H1 (cell line): ENCODE measurements around the gene C19orf25. TPM values are rescaled to one million over a fixed set of nuclear protein-coding genes. Genes with fewer than 3 reads are reported as not detected.

ENCODE experiments used
- CTCF ChIA-PET: fragments of 300-600 bp; sonication (Branson Sonifier 250); formaldehyde crosslinking; loops from one replicate; lab custom pipeline; 2021; ENCODE audit not compliant: partially characterized antibody; lab: Charles Lee
- POLR2A ChIA-PET: fragments of 300-600 bp; sonication (Branson Sonifier 250); formaldehyde crosslinking; loops from one replicate; lab custom pipeline; 2021; ENCODE audit warnings: inconsistent platforms; ENCODE audit not compliant: partially characterized antibody; lab: Charles Lee
- DNase-seq, 2 experiments: peaks; one replicate each; pipeline versions ENCODE4 v3.0.0 to v3.0.0-alpha.2; 2010 to 2022; ENCODE audit warnings: low spot score in 2 of 2, low read depth in 1 of 2, mixed read lengths in 1 of 2
- FAIRE-seq: peaks from 2 replicates; lab custom pipeline; 2011; peaks lifted over from hg19 to GRCh38; lab: Jason Lieb, UNC
- H2AFZ ChIP-seq: 2 replicates; pipeline ENCODE4 v1.8.1; 2012; ENCODE audit warnings: low read length, inconsistent platforms
- H2AK5ac ChIP-seq: 2 replicates; pipeline ENCODE4 v1.6.1; 2013; ENCODE audit warnings: low read depth, low read length
- H2BK120ac ChIP-seq: replicated peaks from 2 replicates; pipeline ENCODE3; 2013; ENCODE audit warnings: low read depth, low read length, inconsistent platforms
- H2BK12ac ChIP-seq: 2 replicates; pipeline ENCODE4 v1.6.1; 2013; ENCODE audit warnings: low read depth, low read length
- H2BK15ac ChIP-seq: 2 replicates; pipeline ENCODE4 v1.6.1; 2013; ENCODE audit warnings: low read length
- H2BK20ac ChIP-seq: 2 replicates; pipeline ENCODE4 v1.6.1; 2013; ENCODE audit warnings: low read length
- H2BK5ac ChIP-seq: 2 replicates; pipeline ENCODE4 v1.6.1; 2013; ENCODE audit warnings: low read depth, low read length
- H3K14ac ChIP-seq: 2 replicates; pipeline ENCODE4 v1.6.1; 2013; ENCODE audit warnings: inconsistent platforms; ENCODE audit not compliant: insufficient read length
- H3K18ac ChIP-seq: 2 replicates; pipeline ENCODE4 v1.6.1; 2013; ENCODE audit warnings: low read length; ENCODE audit errors: extremely low read depth
- H3K23ac ChIP-seq: 2 replicates; pipeline ENCODE4 v1.6.1; 2013; ENCODE audit warnings: inconsistent platforms; ENCODE audit not compliant: insufficient read length
- H3K23me2 ChIP-seq: 2 replicates; pipeline ENCODE4 v1.6.1; 2013; ENCODE audit warnings: low read depth, low read length
- H3K27ac ChIP-seq: 2 replicates; pipeline ENCODE4 v1.6.1; 2011; ENCODE audit warnings: low read depth, low read length, inconsistent platforms
- H3K27me3 ChIP-seq, 4 experiments: replicated peaks in 1 of 4; 1 replicate in 1 of 4; 2 replicates in 3 of 4; pipeline versions ENCODE4 v1.6.1 to v1.8.1; 2011 to 2013; ENCODE audit warnings: low read length in 3 of 4, mild to moderate bottlenecking in 3 of 4, inconsistent platforms in 2 of 4, mixed read lengths in 2 of 4, moderate library complexity in 1 of 4; ENCODE audit not compliant: control insufficient read depth in 3 of 4, insufficient read depth in 3 of 4; ENCODE audit errors: extremely low read depth in 1 of 4
- H3K36me3 ChIP-seq, 4 experiments: 2 replicates each; pipeline versions ENCODE4 v1.6.1 to v1.8.1; 2011 to 2013; ENCODE audit warnings: mild to moderate bottlenecking in 4 of 4, low read length in 3 of 4, moderate library complexity in 2 of 4, control low read depth in 1 of 4, inconsistent platforms in 1 of 4; ENCODE audit not compliant: insufficient read depth in 4 of 4, control insufficient read depth in 2 of 4
- H3K4ac ChIP-seq: replicated peaks from 2 replicates; pipeline ENCODE3; 2013; ENCODE audit warnings: low read length, low read depth, mixed read lengths, inconsistent platforms; ENCODE audit not compliant: insufficient read length
- H3K4me1 ChIP-seq, 4 experiments: replicated peaks in 1 of 4; 1 replicate in 1 of 4; 2 replicates in 3 of 4; pipeline versions ENCODE4 v1.6.1 to v1.8.1; 2011 to 2013; ENCODE audit warnings: low read length in 3 of 4, inconsistent platforms in 2 of 4, mixed read lengths in 1 of 4; ENCODE audit not compliant: insufficient read depth in 4 of 4, control insufficient read depth in 3 of 4
- H3K4me2 ChIP-seq, 2 experiments: 2 replicates each; pipeline versions ENCODE4 v1.6.1 to v1.8.1; 2011 to 2013; ENCODE audit warnings: low read depth in 2 of 2, low read length in 2 of 2, control low read depth in 1 of 2, inconsistent platforms in 1 of 2, mild to moderate bottlenecking in 1 of 2; ENCODE audit not compliant: insufficient read depth in 1 of 2
- H3K4me3 ChIP-seq, 4 experiments: fragments of 200-600, 300-600 bp in 1 of 4; sonication (generic), shearing (Covaris generic), sonication (Bioruptor Twin) in 1 of 4; 2 replicates each; pipeline versions ENCODE4 v1.5.1 to v1.8.1; 2011 to 2016; ENCODE audit warnings: low read length in 4 of 4, low read depth in 3 of 4, control low read depth in 2 of 4, inconsistent platforms in 2 of 4, mild to moderate bottlenecking in 2 of 4, mixed read lengths in 1 of 4, moderate library complexity in 1 of 4; ENCODE audit not compliant: insufficient read depth in 2 of 4; ENCODE audit errors: extremely low read depth in 1 of 4
- H3K56ac ChIP-seq: replicated peaks from 2 replicates; pipeline ENCODE3; 2013; ENCODE audit warnings: low read depth, mild to moderate bottlenecking, mixed read lengths, low read length, inconsistent platforms; ENCODE audit not compliant: insufficient read length
- H3K79me1 ChIP-seq: 2 replicates; pipeline ENCODE4 v1.6.1; 2013; ENCODE audit warnings: low read depth, low read length, control low read depth
- H3K79me2 ChIP-seq, 2 experiments: 2 replicates each; pipeline versions ENCODE4 v1.6.1 to v1.8.1; 2012 to 2013; ENCODE audit warnings: low read length in 2 of 2, mild to moderate bottlenecking in 2 of 2, inconsistent platforms in 1 of 2; ENCODE audit not compliant: insufficient read depth in 2 of 2, control insufficient read depth in 1 of 2
- H3K9ac ChIP-seq, 4 experiments: replicated peaks in 1 of 4; 1 replicate in 1 of 4; 2 replicates in 3 of 4; pipeline versions ENCODE4 v1.6.1 to v1.8.1; 2011 to 2013; ENCODE audit warnings: low read depth in 3 of 4, low read length in 3 of 4, control low read depth in 2 of 4, mild to moderate bottlenecking in 2 of 4, moderate library complexity in 2 of 4, inconsistent platforms in 1 of 4; ENCODE audit errors: extremely low read depth in 1 of 4
- H3K9me3 ChIP-seq, 2 experiments: 2 replicates each; pipeline versions ENCODE4 v1.6.1 to v1.8.1; 2012 to 2013; ENCODE audit warnings: mild to moderate bottlenecking in 2 of 2, moderate library complexity in 2 of 2, control low read depth in 1 of 2, inconsistent platforms in 1 of 2, low read depth in 1 of 2, low read length in 1 of 2, mixed read lengths in 1 of 2; ENCODE audit not compliant: insufficient read depth in 2 of 2
- H4K20me1 ChIP-seq, 2 experiments: replicated peaks in 1 of 2; 2 replicates each; pipeline versions ENCODE3 to v1.8.1; 2011 to 2013; ENCODE audit warnings: inconsistent platforms in 2 of 2, low read length in 2 of 2, mild to moderate bottlenecking in 1 of 2; ENCODE audit not compliant: insufficient read depth in 2 of 2, control insufficient read depth in 1 of 2
- H4K5ac ChIP-seq: 2 replicates; pipeline ENCODE4 v1.6.1; 2013; ENCODE audit warnings: low read length, low read depth, mixed read lengths, inconsistent platforms; ENCODE audit not compliant: insufficient read length
- H4K8ac ChIP-seq: 2 replicates; pipeline ENCODE4 v1.8.0; 2013; ENCODE audit warnings: mild to moderate bottlenecking, moderate library complexity, low read length, inconsistent platforms; ENCODE audit not compliant: insufficient read depth; ENCODE audit errors: extremely low read depth
- H4K91ac ChIP-seq: replicated peaks from 2 replicates; pipeline ENCODE3; 2013; ENCODE audit warnings: low read length, mixed read lengths, inconsistent platforms; ENCODE audit not compliant: insufficient read length
- GTF2F1 ChIP-seq: IDR thresholded peaks from 2 replicates; pipeline ENCODE4 v1.6.1; 2012; ENCODE audit warnings: low read depth, low read length, improper control_type of control experiment, borderline replicate concordance
- WGBS, 2 experiments: shearing (Covaris generic) in 1 of 2; methylation state at CpG; one replicate each; pipeline versions ENCODE4 v1.1.6 to v1.1.7; 2013 to 2015; ENCODE audit warnings: low lambda C conversion rate in 2 of 2, mixed read lengths in 2 of 2, inconsistent platforms in 1 of 2, low coverage in 1 of 2, missing lambda C conversion rate in 1 of 2; ENCODE audit not compliant: insufficient replicate concordance in 2 of 2, insufficient coverage in 1 of 2, insufficient read length in 1 of 2; ENCODE audit errors: extremely low coverage in 1 of 2, missing lambda C conversion rate in 1 of 2; 5-methylcytosine and 5-hydroxymethylcytosine counted together
- polyA plus RNA-seq, 7 experiments: library from polyadenylated mRNA; depleted of rRNA in 3 of 7; stranded (reverse) in 5 of 7; unstranded in 2 of 7; fragments of >200 nt in 5 of 7; fragments of 200-250 nt in 2 of 7; gene quantifications; 1 replicate in 5 of 7; 2 replicates in 1 of 7; 4 replicates in 1 of 7; pipeline versions ENCODE4 v1.2.1 to v1.2.3, GENCODE V29; 2011 to 2013; ENCODE audit warnings: missing spikeins in 2 of 7, mixed read lengths in 2 of 7
- total RNA-seq: library from RNA; stranded (reverse); fragmentation: NEBNext Ultra II Directional; extraction: Animal tissue kit (Norgen Biotek cat#: 25700); gene quantifications from 2 replicates; pipeline ENCODE4 v1.2.1, GENCODE V29; 2021

The C19orf25 gene
- total and polyA plus RNA-seq, 2 of the 8 experiments (the other 6 are each of a cell fraction or from before 2014, with no cell fraction given), result 41.3 to 67.4 TPM

DNA sequence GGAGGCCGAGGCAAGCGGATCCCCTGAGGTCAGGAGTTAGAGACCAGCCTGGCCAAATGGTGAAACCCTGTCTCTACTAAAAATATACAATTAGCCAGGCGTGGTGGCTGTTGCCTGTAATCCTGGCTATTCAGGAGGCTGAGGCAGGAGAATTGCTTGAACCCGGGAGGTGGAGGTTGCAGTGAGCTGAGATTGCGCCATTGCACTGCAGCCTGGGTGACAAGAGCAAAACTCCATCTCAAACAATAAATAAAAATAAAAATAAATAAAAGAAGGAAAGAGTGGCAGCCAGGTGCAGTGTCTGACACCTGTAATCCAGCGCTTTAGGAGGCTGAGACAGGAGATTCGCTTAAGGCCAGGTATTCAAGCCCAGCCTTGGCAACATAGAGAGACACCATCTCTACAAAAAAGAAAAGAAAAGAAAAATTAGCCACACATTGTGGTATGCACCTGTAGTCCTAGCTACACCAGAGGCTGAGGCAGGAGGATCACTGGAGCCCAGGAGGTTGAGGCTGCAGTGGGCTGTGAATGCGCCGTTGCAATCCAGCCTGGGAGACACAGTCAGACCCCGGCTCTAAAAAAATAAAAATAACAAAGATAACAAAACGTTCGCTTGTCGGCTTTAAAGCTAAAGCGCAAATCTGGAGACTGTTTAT lies 23.5 kb upstream of the C19orf25 start:
- H3K27me3 ChIP-seq, result peaks cover 0 to 19% (median 16%) of the 10 kb centered on the region in 4 experiments; a peak in 5 of 7 replicates
- no peak overlapping the region for H2AFZ ChIP-seq
- no peak overlapping the region for H3K18ac ChIP-seq
- H3K79me2 ChIP-seq, result no peaks in the 10 kb centered on the region
- H2BK5ac ChIP-seq, result no peak overlapping the region
- no peak overlapping the region for H3K4ac ChIP-seq
- WGBS, 2 experiments, result 90% methylated on average over 14 of the region's 14 CpGs; no CpG with 5 or more reads in 1 of the 2 experiments
- H4K20me1 ChIP-seq, result no peaks in the 10 kb centered on the region
- H3K9me3 ChIP-seq, result peaks cover 5 to 11% of the 10 kb centered on the region in 2 experiments; a peak in 2 of 4 replicates
- no peak overlapping the region for H4K5ac ChIP-seq
- no peak overlapping the region for H2BK120ac ChIP-seq
- H3K4me2 ChIP-seq, result peak overlapping the region; percentile 54 to 62
- no peak overlapping the region for H3K23ac ChIP-seq
- no peak overlapping the region for H3K14ac ChIP-seq
- no peaks in the 10 kb centered on the region for H3K79me1 ChIP-seq
- H3K36me3 ChIP-seq, result no peaks in the 10 kb centered on the region
- no peak overlapping the region for H3K56ac ChIP-seq
- H2BK20ac ChIP-seq, result no peak overlapping the region
- H2AK5ac ChIP-seq, result no peak overlapping the region
- POLR2A ChIA-PET, result interaction anchor here (0.6 to 2.6 kb wide), 5 partner anchors 11 to 259 kb away, joined by 3 to 7 read pairs (median 3); partner anchors contain the start of gene REEP6
- H3K23me2 ChIP-seq, result peaks cover 4% of the 10 kb centered on the region; the same call in 1 of the 2 replicates
- H3K9ac ChIP-seq, result no peak overlapping the region
- H4K8ac ChIP-seq, result no peak overlapping the region
- H2BK15ac ChIP-seq, result no peak overlapping the region
- H4K91ac ChIP-seq, result no peak overlapping the region
- no peak for DNase-seq
- CTCF ChIA-PET, result interaction anchor here (0.5 to 3.9 kb wide), 11 partner anchors 9 to 324 kb away, joined by 3 to 14 read pairs (median 3); no protein-coding TSS in a partner anchor
- H3K27ac ChIP-seq, result no peak overlapping the region
- FAIRE-seq, result no peak
- 0 out of 2 replicates have a peak overlapping the region, but pooled peaks have one; percentile 39 for H2BK12ac ChIP-seq
- H3K4me3 ChIP-seq, result peak overlapping the region in 1 of 4 experiments; percentile 52; a peak in 1 of 8 replicates
- peaks cover 0 to 10% (median 6%) of the 10 kb centered on the region in 4 experiments; a peak in 5 of 7 replicates for H3K4me1 ChIP-seq
- TF ChIP-seq GTF2F1, result no peak
